ENCODE results near the gene AKAP9.
"Not testable (repeated sequence)": the region's sequence is repeated elsewhere in the genome, so short reads cannot be mapped to it uniquely, and the experiment has no call there.

AKAP9 gene

DNA sequence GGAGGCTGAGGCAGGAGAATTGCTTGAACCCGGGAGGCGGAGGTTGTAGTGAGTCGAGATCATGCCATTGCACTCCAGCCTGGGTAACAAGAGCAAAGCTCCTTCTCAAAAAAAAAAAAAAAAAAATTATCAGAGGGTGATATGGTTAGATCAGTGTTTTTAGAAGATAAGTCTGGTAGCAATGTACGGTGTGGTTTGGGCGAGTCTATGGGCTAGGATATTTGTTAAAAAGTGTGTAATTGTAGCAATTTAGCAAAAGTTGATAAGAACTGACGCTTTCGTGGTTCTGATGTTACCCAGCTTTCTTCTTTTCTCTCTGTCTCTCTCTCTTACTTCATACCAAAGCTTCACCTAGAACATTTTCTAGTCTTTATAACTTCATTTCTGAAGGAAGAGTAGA lies 200.5 kb downstream of the AKAP9 start:
- TF ChIP-seq, protein P1, sequence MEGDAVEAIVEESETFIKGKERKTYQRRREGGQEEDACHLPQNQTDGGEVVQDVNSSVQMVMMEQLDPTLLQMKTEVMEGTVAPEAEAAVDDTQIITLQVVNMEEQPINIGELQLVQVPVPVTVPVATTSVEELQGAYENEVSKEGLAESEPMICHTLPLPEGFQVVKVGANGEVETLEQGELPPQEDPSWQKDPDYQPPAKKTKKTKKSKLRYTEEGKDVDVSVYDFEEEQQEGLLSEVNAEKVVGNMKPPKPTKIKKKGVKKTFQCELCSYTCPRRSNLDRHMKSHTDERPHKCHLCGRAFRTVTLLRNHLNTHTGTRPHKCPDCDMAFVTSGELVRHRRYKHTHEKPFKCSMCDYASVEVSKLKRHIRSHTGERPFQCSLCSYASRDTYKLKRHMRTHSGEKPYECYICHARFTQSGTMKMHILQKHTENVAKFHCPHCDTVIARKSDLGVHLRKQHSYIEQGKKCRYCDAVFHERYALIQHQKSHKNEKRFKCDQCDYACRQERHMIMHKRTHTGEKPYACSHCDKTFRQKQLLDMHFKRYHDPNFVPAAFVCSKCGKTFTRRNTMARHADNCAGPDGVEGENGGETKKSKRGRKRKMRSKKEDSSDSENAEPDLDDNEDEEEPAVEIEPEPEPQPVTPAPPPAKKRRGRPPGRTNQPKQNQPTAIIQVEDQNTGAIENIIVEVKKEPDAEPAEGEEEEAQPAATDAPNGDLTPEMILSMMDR (IDR thresholded peaks at IDR 0.05; ENCODE audit: borderline replicate concordance, insufficient read depth, low read depth, low read length): no peak
- no peak overlapping the region for H3K4me3 ChIP-seq (ENCODE audit: low read depth, low read length)

DNA sequence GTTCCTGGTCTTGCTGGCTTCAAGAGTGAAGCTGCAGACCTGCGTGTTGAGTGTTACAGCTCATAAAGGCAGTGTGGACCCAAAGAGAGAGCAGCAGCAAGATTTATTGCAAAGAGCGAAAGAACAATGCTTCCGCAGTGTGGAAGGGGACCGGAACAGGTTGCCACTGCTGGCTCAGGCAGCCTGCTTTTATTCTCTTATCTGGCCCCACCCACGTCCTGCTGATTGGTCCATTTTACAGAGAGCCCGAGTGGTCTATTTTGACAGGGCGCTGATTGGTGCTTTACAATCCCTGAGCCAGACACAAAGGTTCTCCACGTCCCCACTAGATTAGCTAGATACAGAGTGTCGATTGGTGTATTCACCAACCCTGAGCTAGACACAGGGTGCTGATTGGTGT lies 202.1 kb downstream of the AKAP9 start:
- H3K4me3 ChIP-seq (ENCODE audit: low read depth, low read length): not testable (repeated sequence)

DNA sequence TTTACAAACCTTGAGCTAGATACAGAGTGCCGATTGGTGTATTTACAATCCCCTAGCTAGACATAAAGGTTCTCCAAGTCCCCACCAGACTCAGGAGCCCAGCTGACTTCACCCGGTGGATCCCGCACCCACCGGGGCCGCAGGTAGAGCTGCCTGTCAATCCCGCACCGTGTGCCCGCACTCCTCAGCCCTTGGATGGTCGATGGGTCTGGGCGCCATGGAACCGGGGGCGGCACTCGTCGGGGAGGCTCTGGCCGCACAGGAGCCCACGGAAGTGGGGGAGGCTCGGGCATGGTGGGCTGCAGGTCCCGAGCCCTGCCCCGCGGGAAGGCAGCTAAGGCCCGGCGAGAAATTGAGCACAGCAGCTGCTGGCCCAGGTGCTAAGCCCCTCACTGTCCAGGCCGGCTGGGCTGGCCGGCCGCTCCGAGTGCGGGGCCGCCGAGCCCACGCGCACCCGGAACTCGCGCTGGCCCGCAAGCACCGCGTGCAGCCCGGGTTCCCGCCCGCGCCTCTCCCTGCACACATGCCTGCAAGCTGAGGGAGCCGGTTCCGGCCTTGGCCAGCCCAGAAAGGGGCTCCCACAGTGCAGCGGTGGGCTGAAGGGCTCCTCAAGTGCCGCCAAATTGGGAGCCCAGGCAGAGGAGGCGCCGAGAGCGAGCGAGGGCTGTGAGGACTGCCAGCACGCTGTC lies 202.7 kb downstream of the AKAP9 start:
- H3K4me3 ChIP-seq (ENCODE audit: low read depth, low read length): not testable (repeated sequence)

DNA sequence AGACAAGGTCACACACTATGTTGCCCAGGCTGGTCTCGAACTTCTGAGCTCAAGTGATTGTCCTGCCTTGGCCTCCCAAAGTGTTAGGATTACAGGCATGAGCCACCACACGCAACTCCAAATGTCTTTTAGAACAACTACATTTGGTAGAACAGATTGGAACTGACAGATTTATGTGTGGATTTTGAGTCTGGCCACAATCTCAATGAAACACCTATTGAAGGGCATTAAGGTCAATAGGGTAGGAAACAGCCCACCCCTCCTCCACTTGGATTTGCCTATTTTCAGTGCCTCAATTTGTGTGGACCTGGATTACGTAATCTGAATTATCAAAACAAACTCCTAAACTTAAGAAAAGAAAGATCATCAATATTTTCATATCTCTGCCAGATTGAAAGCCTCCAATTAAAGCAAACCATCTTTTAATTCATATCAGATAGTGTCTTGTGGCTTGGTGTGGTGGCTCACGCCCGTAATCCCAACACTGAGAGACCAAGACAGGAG lies 209.1 kb downstream of the AKAP9 start:
- H3K4me3 ChIP-seq (ENCODE audit: low read depth, low read length): no peak overlapping the region
- TF ChIP-seq, protein P1 (IDR thresholded peaks at IDR 0.05; ENCODE audit: borderline replicate concordance, insufficient read depth, low read depth, low read length): no peak

DNA sequence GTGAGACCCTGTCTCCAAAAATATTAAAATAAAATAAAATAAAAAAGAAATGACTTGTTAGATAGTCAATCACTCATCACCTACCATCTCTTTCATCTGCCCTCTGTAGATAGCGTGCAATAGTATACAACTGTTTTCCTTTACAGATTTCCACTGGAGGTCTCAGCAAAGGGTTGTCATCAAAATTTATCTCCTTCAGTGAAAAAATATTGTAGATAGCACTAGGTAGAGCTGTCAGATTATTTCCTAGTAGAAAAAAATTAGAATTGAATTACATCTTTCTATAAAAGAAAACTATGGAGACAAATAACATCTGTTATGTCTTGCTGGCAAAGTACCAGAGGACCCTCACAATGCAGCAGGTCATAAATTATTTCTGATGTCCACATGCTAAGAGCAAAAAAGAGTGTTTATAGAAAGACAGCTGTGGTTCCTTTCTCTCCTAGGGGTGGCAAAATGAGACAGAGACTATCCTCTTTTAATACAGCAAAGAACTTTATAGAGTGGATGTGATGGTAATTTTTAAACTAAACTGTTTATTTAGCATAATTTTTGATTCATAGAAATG lies 209.9 kb downstream of the AKAP9 start:
- TF ChIP-seq, protein P1 (IDR thresholded peaks at IDR 0.05; ENCODE audit: borderline replicate concordance, insufficient read depth, low read depth, low read length): no peak
- H3K4me3 ChIP-seq (ENCODE audit: low read depth, low read length): no peak overlapping the region

DNA sequence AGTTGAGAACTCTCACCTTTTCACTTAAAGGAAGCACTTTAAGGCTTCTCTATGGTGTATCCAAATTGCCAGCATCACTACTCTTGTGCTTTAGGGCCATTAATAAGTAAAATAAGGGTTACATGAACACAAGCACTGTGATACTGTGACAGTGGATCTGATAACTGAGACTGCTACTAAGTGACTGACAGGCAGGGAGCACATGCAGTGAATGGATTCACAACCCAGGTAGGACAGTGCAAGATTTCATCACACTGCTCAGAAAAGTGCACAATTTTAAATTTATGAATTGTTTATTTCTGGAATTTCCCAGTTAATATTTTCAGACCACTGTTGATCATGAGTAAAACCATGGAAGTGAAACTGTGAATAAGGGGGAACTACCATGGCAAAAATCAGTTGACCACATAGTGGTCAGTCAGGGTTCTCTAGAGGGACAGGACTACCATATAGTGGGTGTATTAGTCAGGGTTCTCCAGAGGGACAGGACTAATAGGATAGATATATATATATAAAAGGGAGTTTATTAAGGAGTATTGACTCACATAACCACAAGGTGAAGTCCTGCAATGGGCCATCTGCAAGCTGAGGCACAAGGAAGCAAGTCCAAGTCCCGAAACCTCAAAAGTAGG lies 214.6 kb downstream of the AKAP9 start:
- TF ChIP-seq, protein P1 (IDR thresholded peaks at IDR 0.05; ENCODE audit: borderline replicate concordance, insufficient read depth, low read depth, low read length): no peak
- no peak overlapping the region for H3K4me3 ChIP-seq (ENCODE audit: low read depth, low read length)

DNA sequence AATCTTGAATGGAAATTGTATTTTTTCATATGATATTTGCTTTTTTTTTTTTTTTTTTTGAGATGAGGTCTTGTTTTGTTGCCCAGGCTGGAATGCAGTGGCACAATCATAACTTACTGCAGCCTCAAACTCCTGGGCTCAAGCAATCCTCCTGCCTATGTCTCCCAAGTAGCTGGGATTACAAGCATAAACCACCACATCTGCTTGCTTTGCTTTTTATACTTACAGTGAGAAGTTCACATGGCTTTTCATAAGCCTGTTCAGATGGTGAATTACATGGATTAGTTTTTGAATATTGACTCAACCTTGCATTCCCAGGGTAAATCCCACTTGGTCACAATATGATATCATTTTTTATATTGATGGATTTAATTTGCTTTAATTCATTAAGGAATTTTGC lies 216.3 kb downstream of the AKAP9 start:
- no peak overlapping the region for H3K4me3 ChIP-seq (ENCODE audit: low read depth, low read length)
- TF ChIP-seq, protein P1 (IDR thresholded peaks at IDR 0.05; ENCODE audit: borderline replicate concordance, insufficient read depth, low read depth, low read length): no peak
